HT1080 (cell line): ENCODE data around the gene FZD4. TPM values are rescaled to one million over a fixed set of nuclear protein-coding genes. Genes with fewer than 3 reads are reported as not detected.
A peak's percentile ranks its signal among the peaks of the same experiment; 100 is the strongest.
"Not testable (repeated sequence)": the region's sequence is repeated elsewhere in the genome, so short reads cannot be mapped to it uniquely, and the experiment has no call there.

ENCODE experiments used
- DNase-seq: peaks from one replicate; pipeline ENCODE4 v3.0.0-alpha.2; 2015; ENCODE audit warnings: low read depth
- total RNA-seq: library from RNA; depleted of rRNA; stranded (reverse); fragments of >200 nt; shearing (Covaris generic); gene quantifications from 2 replicates; pipeline ENCODE4 v1.2.3, GENCODE V29; 2014

FZD4 gene
- total RNA-seq, 1 experiment from 2014 or later, result 5.4 TPM

DNA sequence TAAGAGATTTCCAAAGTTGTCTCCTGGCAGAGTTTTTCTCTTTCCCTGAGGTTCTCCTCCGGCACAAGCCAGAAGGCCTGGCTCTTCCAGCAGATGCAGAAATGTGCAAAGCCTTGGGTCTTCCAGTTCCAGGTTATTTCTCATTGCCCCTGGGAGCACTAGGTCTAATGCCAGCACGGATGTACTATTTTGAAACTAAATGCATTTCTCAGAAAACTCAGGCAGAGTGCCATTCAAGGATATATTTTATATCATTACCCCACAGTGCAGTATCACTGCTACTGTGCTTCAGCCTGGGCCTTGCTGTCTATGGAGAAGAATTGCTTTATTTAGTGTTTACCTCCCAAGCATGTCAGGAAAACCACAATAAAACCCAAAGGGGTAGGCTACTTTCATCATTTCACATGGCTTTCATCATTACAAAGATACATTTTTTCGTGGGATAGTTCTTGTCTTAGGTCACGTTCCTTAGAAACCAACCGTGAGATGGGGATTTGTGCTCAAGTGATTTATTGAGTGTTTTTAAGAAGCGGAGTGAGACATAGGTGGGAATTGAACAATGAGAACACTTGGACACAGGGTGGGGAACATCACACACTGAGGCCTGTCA is 22.4 kb upstream of the FZD4 start:
- DNase-seq, result no peak

DNA sequence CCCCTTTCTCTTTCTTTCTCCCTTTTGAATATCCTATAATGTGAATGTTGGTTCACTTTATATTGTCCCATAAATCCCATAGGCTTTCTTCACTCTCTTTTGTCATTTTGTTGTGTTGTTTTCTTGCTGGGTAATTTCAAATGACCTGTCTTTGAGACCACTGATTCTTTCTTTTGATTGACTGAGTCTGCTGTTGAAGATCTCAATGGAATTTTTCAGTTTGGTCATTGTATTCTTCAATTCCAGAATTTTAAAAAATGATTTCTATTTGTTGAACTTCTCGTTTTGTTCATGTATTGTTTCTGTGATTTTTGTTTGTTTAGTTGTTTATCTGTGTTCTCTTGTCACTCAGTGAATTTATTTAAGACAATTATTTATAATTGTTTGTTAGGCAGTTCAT is 17.5 kb upstream of the FZD4 start:
- DNase-seq, result no peak

DNA sequence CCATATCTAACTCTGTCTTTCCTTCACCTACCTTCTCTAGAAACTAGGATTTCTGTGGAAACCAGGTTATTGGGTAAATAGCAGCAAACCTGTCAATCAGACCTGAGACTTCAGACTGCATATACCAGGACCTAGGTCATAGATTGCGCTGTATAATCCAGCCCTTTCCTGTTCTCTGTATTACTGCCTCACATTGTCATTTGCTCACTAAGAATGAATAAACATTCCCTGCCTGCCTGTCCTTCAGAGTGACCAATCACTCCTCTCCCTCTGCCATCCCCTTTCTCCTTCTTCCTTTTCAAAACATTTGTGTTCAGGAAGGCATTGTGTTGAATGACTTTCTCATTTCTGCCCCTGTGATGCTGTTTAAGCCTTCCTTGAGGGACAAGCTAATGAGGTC is 14.1 kb upstream of the FZD4 start:
- DNase-seq, result no peak

DNA sequence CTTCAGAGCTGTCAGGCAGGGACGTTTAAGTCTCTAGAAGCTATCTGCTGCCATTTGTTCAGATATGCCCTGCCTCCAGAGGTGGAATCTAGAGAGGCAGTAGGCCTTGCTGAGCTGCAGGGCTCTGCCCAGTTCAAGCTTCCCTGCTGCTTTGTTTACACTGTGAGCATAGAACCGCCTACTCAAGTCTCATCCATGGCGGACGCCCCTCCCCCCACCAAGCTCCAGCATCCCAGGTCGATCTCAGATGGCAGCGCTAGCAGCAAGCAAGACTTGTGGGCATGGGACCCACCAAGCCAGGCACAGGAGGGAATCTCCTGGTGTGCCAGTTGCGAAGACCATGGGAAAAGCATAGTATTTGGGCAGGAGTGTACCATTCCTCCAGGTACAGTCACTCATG is 12.4 kb upstream of the FZD4 start:
- DNase-seq, result not testable (repeated sequence)

DNA sequence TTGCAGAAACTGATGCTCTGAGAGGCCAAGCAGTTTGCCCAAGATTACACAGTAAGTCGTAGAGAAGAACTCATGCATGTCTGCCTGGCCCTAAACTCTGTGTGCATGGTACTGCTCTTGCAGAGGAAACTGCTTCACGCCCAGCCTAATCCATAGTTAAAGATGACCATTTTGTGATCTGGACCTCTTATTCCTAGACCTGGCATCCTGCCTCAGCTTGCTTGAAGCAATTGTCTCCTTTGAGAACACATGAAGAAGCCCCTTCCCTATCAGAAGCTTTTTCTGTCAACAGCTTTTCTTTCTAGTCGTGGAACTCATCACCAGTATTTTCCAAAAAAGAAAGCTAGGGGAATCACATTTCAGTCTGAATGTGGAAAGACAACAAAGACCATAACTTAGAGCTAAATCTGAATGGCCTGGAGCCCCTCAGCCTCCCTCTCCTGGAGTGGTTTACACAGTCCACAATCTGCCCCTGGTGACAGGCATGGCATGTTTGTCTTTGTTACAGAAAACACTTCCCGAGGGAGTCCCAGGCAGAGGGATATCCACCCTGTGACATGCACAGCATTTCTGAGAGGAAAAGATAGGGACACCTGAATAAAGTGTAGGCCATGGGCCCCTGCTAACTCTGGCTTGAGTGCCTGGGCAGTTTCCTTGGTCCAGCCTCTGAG is 2.9 kb upstream of the FZD4 start:
- no peak for DNase-seq

GRCh38 chr11:86956905-86957195 is 1.7 kb upstream of the FZD4 start:
- no peak for DNase-seq

- no peak for DNase-seq
These were observed 159 bp downstream of the FZD4 start for GRCh38 chr11:86955111-86955360.

GRCh38 chr11:86954269-86955110 is 705 bp downstream of the FZD4 start:
- peak; percentile 18 for DNase-seq

GRCh38 chr11:86952221-86952875 is 2.8 kb downstream of the FZD4 start:
- no peak for DNase-seq

DNA sequence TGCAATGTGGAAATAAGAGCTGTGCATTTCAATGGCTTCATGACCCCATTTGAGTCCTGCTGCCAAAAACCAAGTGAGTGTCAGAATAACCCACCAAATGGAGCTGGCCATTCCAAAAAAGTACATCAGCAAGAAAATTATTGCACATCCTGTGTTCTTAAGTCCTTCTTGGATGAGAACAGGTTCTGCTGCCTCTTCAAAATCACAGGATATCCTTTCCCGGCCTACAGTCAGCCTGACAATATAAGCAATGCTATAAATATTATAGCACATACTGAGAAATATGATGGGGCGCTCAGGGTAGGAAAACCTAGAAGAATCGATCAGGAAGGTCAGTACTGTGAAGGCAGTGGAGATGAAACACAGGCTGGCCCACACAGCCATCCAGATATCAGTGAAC is 3.5 kb downstream of the FZD4 start:
- DNase-seq, result no peak

GRCh38 chr11:86950661-86950995 is 4.6 kb downstream of the FZD4 start:
- DNase-seq, result no peak

DNA sequence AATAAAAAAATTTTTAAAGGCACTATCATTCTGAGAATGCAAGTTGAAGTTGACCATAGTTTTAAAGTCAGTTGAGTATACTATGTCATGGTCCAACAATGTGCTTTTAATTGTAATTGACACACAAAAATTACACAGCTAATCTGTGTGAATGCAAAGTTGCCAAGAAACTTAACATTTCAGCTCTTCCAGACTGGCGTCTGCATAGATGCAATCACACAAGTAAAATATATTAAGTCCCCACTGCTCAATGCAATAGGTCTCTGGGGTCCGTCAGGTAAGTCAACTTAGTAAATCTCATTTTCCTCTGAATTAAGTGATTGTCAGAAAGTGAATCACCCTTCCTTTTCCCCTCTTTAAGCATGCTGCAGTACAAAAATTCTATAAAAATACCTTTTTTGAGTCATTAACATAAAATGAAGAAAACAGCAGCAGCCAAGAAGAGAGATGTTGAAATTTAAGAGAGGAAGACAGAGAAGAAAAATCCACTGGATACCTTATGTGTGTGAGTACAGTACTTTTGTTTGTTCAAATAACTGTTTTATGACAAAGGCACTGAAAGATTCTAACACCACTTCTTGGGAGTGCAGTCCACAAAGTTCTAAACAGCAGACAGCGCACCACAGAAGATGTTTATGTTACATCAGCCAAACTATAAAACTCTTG is 5.1 kb downstream of the FZD4 start:
- DNase-seq, result no peak

GRCh38 chr11:86948733-86949132 is 6.5 kb downstream of the FZD4 start:
- no peak for DNase-seq

GRCh38 chr11:86947541-86947940 is 7.7 kb downstream of the FZD4 start:
- DNase-seq, result peak; percentile 78

DNA sequence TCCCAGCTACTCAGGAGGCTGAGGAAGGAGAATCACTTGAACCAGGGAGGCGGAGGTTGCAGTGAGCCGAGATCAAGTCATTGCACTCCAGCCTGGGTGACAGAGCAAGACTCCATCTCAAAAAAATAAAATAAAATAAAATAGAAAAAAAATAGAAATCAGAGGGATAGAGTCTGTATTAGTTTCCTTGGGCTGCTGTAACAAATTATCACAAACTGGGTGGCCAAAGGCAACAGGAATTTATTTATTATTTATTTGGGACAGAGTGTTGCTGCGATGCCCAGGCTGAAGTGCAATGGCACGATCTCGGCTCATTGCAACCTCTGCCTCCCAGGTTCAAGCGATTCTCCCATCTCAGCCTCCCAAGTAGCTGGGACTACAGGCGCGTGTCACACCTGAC is 11.7 kb downstream of the FZD4 start:
- not testable (repeated sequence) for DNase-seq

- no peak for DNase-seq
These were observed 13.2 kb downstream of the FZD4 start for GRCh38 chr11:86941871-86942599.

DNA sequence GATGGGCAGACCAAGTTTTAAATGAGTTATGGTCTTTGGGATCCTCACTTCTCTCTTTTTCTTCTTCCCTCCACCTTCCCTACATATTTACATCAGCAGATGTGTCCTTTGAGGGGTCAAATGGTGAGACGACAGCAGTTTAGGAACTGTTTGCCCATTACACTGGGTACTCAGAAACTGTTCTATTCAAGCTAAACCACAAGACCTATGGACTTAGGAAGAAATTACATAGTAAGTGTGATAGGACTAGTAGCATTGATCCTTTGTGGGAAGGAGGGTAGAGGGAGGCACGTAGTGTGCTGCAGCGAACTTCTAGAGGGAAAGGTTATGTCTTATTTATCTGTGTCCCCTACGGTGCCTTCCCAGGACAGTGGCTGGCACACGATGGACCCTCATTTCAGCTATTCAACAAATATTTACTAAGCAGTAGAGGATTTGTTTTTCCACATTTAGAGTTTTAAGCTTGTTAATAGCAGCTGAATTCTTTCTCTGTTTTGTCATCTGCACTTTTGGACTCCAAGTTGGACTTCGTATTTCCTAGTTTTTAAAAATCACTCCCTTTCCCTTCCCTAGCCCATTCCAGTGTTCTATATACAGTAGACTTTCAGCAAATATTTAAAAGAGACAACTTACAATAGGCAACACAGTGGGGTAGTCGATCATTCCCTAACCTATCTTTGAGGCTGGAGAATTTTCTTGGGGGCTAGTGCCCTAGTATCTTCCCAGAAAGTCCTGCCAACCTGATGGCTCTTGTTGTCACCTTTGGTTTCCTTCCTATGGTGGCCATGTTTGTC is 13.9 kb downstream of the FZD4 start:
- no peak for DNase-seq

- no peak for DNase-seq
These were observed 14.9 kb downstream of the FZD4 start for GRCh38 chr11:86940122-86940777.

GRCh38 chr11:86938900-86939880 is 16.0 kb downstream of the FZD4 start:
- peak; percentile 52 for DNase-seq
